ENCODE measurements around the gene PMM2.

The PMM2 gene

GRCh38 chr16:8774208-8774607 lies 23.4 kb upstream of the PMM2 start:
- DNase-seq (no peak), ATAC-seq (ENCODE audit: insufficient read depth, low read depth) (no peak)
- H3K36me3 ChIP-seq (ENCODE audit: insufficient read depth, low read length) = peaks cover 19% of the 10 kb centered on the region

GRCh38 chr16:8775359-8775758 lies 22.3 kb upstream of the PMM2 start:
- H3K4me2 ChIP-seq (ENCODE audit: insufficient read depth, low read length) = no peak overlapping the region
- no peaks in the 10 kb centered on the region for H3K9me3 ChIP-seq (ENCODE audit: insufficient read depth, low read length, severe bottlenecking)
- no peak overlapping the region for H3K9ac ChIP-seq (ENCODE audit: low read depth, low read length)
- H3K27ac ChIP-seq (ENCODE audit: low read length) = no peak overlapping the region
- H3K79me2 ChIP-seq (ENCODE audit: insufficient read depth, low read length) = no peaks in the 10 kb centered on the region
- H3K4me3 ChIP-seq (ENCODE audit: low read depth in 1 of 2, low read length in 2 of 2) = no peak overlapping the region
- ATAC-seq (ENCODE audit: insufficient read depth, low read depth) (no peak), DNase-seq (no peak)
- no peak for TF ChIP-seq CTCF (IDR thresholded peaks at IDR 0.05; ENCODE audit: borderline replicate concordance, extremely low read depth, low read length, poor library complexity, severe bottlenecking)
- TF ChIP-seq EZH2 (IDR thresholded peaks at IDR 0.05; ENCODE audit: borderline replicate concordance, low read depth, low read length, severe bottlenecking) = no peak
- no peaks in the 10 kb centered on the region for H4K20me1 ChIP-seq (ENCODE audit: insufficient read depth, low read length)
- H3K36me3 ChIP-seq (ENCODE audit: insufficient read depth, low read length) = peaks cover 19% of the 10 kb centered on the region
- no peaks in the 10 kb centered on the region for H3K4me1 ChIP-seq (ENCODE audit: insufficient read depth, low read length)
- H2AFZ ChIP-seq (ENCODE audit: low read depth, low read length) = no peak overlapping the region
- H3K27me3 ChIP-seq (ENCODE audit: insufficient read depth, low read length, poor library complexity) = no peaks in the 10 kb centered on the region

More at GRCh38 chr16:8774208-8774607, 23.4 kb upstream of the PMM2 start:
- no peak overlapping the region for H3K9ac ChIP-seq (ENCODE audit: low read depth, low read length)
- H2AFZ ChIP-seq (ENCODE audit: low read depth, low read length) = no peak overlapping the region
- H3K27me3 ChIP-seq (ENCODE audit: insufficient read depth, low read length, poor library complexity) = no peaks in the 10 kb centered on the region
- H3K27ac ChIP-seq (ENCODE audit: low read length) = no peak overlapping the region
- H3K79me2 ChIP-seq (ENCODE audit: insufficient read depth, low read length) = no peaks in the 10 kb centered on the region
- H3K4me1 ChIP-seq (ENCODE audit: insufficient read depth, low read length) = no peaks in the 10 kb centered on the region
- H4K20me1 ChIP-seq (ENCODE audit: insufficient read depth, low read length) = no peaks in the 10 kb centered on the region
- no peak overlapping the region for H3K4me2 ChIP-seq (ENCODE audit: insufficient read depth, low read length)
- H3K4me3 ChIP-seq (ENCODE audit: low read depth in 1 of 2, low read length in 2 of 2) = no peak overlapping the region
- H3K9me3 ChIP-seq (ENCODE audit: insufficient read depth, low read length, severe bottlenecking) = no peaks in the 10 kb centered on the region
- no peak for TF ChIP-seq EZH2 (IDR thresholded peaks at IDR 0.05; ENCODE audit: borderline replicate concordance, low read depth, low read length, severe bottlenecking)
- no peak for TF ChIP-seq CTCF (IDR thresholded peaks at IDR 0.05; ENCODE audit: borderline replicate concordance, extremely low read depth, low read length, poor library complexity, severe bottlenecking)

- Histone ChIP-seq H3K4me2 (ENCODE audit: insufficient read depth, low read length) (no peak overlapping the region), H3K4me3 (ENCODE audit: low read depth in 1 of 2, low read length in 2 of 2) (no peak overlapping the region), H3K36me3 (ENCODE audit: insufficient read depth, low read length) (peaks cover 19% of the 10 kb centered on the region), H3K9ac (ENCODE audit: low read depth, low read length) (no peak overlapping the region), H3K27me3 (ENCODE audit: insufficient read depth, low read length, poor library complexity) (no peaks in the 10 kb centered on the region), H3K4me1 (ENCODE audit: insufficient read depth, low read length) (no peaks in the 10 kb centered on the region), H3K9me3 (ENCODE audit: insufficient read depth, low read length, severe bottlenecking) (no peaks in the 10 kb centered on the region), H4K20me1 (ENCODE audit: insufficient read depth, low read length) (no peaks in the 10 kb centered on the region), H3K27ac (ENCODE audit: low read length) (no peak overlapping the region), H2AFZ (ENCODE audit: low read depth, low read length) (no peak overlapping the region), H3K79me2 (ENCODE audit: insufficient read depth, low read length) (no peaks in the 10 kb centered on the region)
- ATAC-seq (ENCODE audit: insufficient read depth, low read depth) (no peak), DNase-seq (no peak)
- no peak for TF ChIP-seq EZH2 (IDR thresholded peaks at IDR 0.05; ENCODE audit: borderline replicate concordance, low read depth, low read length, severe bottlenecking)
- TF ChIP-seq CTCF (IDR thresholded peaks at IDR 0.05; ENCODE audit: borderline replicate concordance, extremely low read depth, low read length, poor library complexity, severe bottlenecking) = no peak
Measured at GRCh38 chr16:8776129-8776584, 21.5 kb upstream of the PMM2 start.

GRCh38 chr16:8777217-8777616 lies 20.4 kb upstream of the PMM2 start:
- H3K27ac ChIP-seq (ENCODE audit: low read length) = no peak overlapping the region
- peaks cover 18% of the 10 kb centered on the region for H3K36me3 ChIP-seq (ENCODE audit: insufficient read depth, low read length)
- H2AFZ ChIP-seq (ENCODE audit: low read depth, low read length) = no peak overlapping the region
- no peak overlapping the region for H3K4me3 ChIP-seq (ENCODE audit: low read depth in 1 of 2, low read length in 2 of 2)
- no peaks in the 10 kb centered on the region for H4K20me1 ChIP-seq (ENCODE audit: insufficient read depth, low read length)
- H3K79me2 ChIP-seq (ENCODE audit: insufficient read depth, low read length) = no peaks in the 10 kb centered on the region
- TF ChIP-seq CTCF (IDR thresholded peaks at IDR 0.05; ENCODE audit: borderline replicate concordance, extremely low read depth, low read length, poor library complexity, severe bottlenecking) = no peak
- no peak for TF ChIP-seq EZH2 (IDR thresholded peaks at IDR 0.05; ENCODE audit: borderline replicate concordance, low read depth, low read length, severe bottlenecking)
- ATAC-seq (ENCODE audit: insufficient read depth, low read depth) = no peak
- H3K9ac ChIP-seq (ENCODE audit: low read depth, low read length) = no peak overlapping the region
- no peak for DNase-seq
- H3K27me3 ChIP-seq (ENCODE audit: insufficient read depth, low read length, poor library complexity) = no peaks in the 10 kb centered on the region
- H3K4me2 ChIP-seq (ENCODE audit: insufficient read depth, low read length) = no peak overlapping the region
- H3K4me1 ChIP-seq (ENCODE audit: insufficient read depth, low read length) = no peaks in the 10 kb centered on the region
- no peaks in the 10 kb centered on the region for H3K9me3 ChIP-seq (ENCODE audit: insufficient read depth, low read length, severe bottlenecking)
